AG04450 (cell line): ENCODE results near the gene ZNF19. TPM values are rescaled to one million over a fixed set of nuclear protein-coding genes. Genes with fewer than 3 reads are reported as not detected.

Experiments used
- CTCF ChIA-PET: fragments of 300-600, 350-600 bp; formaldehyde crosslinking; extraction: SDS; loops from one replicate; lab custom pipeline; 2022; ENCODE audit warnings: antibody characterized with exemption, inconsistent platforms; lab: Charles Lee
- POLR2A ChIA-PET: fragments of 350-600 bp; formaldehyde crosslinking; extraction: SDS; loops from one replicate; lab custom pipeline; 2021; ENCODE audit warnings: antibody characterized with exemption, inconsistent platforms; lab: Yijun Ruan, JAX
- DNase-seq: peaks from one replicate; pipeline ENCODE4 v3.0.0-alpha.2; 2011; ENCODE audit warnings: low read depth, low spot score
- H3K27ac ChIP-seq: one replicate; pipeline ENCODE4 v1.5.1; 2012; ENCODE audit warnings: low read depth, low read length, control low read depth
- H3K27me3 ChIP-seq: one replicate; pipeline ENCODE4 v1.6.0; 2012; ENCODE audit warnings: low read length; ENCODE audit not compliant: control insufficient read depth, insufficient read depth
- H3K4me3 ChIP-seq: 2 replicates; pipeline ENCODE4 v1.5.1; 2011; ENCODE audit warnings: mild to moderate bottlenecking, low read depth, low read length, control low read depth
- H3K9me3 ChIP-seq: 2 replicates; pipeline ENCODE4 v1.5.1; 2012; ENCODE audit warnings: low read length; ENCODE audit not compliant: control insufficient read depth, insufficient read depth
- CTCF ChIP-seq: IDR thresholded peaks from 2 replicates; pipeline ENCODE4 v1.5.1; 2011; ENCODE audit warnings: low read depth, low read length, control low read depth, inconsistent platforms
- polyA plus RNA-seq: library from polyadenylated mRNA; depleted of rRNA; stranded (reverse); fragments of >200 nt; gene quantifications from 2 replicates; pipeline ENCODE4 v1.2.3, GENCODE V29; 2011; rRNA removed

Gene ZNF19
- polyA plus RNA-seq, 1 experiment = 2.0 TPM

GRCh38 chr16:71423865-71424264, 65.3 kb downstream of the ZNF19 start:
- POLR2A ChIA-PET = no interaction called here
- no peak for TF ChIP-seq CTCF
- no peak for DNase-seq
- Histone ChIP-seq H3K4me3 (no peak overlapping the region), H3K27me3 (peaks cover 16% of the 10 kb centered on the region), H3K27ac (no peak overlapping the region), H3K9me3 (no peaks in the 10 kb centered on the region; the same call in 1 of the 2 replicates)
- CTCF ChIA-PET = interaction anchor here (1.1 to 1.8 kb wide), 2 partner anchors 11 to 76 kb away, joined by 3 to 7 read pairs; no protein-coding TSS in a partner anchor

Other genes starting within 250 kb of the ZNF19 start
- 21.8 and 32.7 TPM in 2 replicates for gene CMTR2, start 199.9 kb downstream of the ZNF19 start, polyA plus RNA-seq
- gene CALB2, start 130.6 kb downstream of the ZNF19 start, polyA plus RNA-seq = 2.9 and 3.0 TPM in 2 replicates
- gene TLE7, start 47.3 kb downstream of the ZNF19 start, polyA plus RNA-seq = not detected in 2 replicates
- gene ZNF23, start 27.1 kb downstream of the ZNF19 start, polyA plus RNA-seq = 11.9 and 14.8 TPM in 2 replicates
- not detected in 2 replicates for gene CHST4, start 37.1 kb upstream of the ZNF19 start, polyA plus RNA-seq
- not detected in 2 replicates for gene TAT, start 87.8 kb upstream of the ZNF19 start, polyA plus RNA-seq
- gene MARVELD3, start 136.9 kb upstream of the ZNF19 start, polyA plus RNA-seq = not detected in 2 replicates
- gene PHLPP2, start 235.4 kb upstream of the ZNF19 start, polyA plus RNA-seq = 8.5 and 10.3 TPM in 2 replicates